Bone marrow (tissue), 2 donors: ENCODE data around the gene KCNJ9.
"Not testable (repeated sequence)": the region's sequence is repeated elsewhere in the genome, so short reads cannot be mapped to it uniquely, and the experiment has no call there.

Experiments
- DNase-seq, 2 donors: peaks; one replicate each; lab custom pipeline; 2025; lab: John Stamatoyannopoulos, UW

Gene KCNJ9

DNA sequence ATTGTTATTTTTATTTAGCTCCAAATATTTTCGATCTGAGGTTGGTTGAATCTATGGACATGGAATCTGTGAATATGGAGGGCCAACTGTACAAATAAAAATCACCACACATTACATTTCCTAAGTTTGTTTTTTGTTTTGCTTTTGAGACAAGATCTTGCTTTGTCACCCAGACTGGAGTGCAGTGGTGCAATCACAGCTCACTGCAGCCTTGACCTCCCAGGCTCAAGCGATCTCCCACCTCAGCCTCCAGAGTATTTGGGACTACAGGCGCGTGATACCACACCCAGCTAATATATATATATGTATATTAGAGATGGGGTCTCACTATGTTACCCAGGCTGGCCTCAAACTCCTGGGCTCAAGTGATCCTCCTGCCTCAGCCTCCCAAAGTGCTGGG lies 45.0 kb downstream of the KCNJ9 start:
- DNase-seq: not testable (repeated sequence)

DNA sequence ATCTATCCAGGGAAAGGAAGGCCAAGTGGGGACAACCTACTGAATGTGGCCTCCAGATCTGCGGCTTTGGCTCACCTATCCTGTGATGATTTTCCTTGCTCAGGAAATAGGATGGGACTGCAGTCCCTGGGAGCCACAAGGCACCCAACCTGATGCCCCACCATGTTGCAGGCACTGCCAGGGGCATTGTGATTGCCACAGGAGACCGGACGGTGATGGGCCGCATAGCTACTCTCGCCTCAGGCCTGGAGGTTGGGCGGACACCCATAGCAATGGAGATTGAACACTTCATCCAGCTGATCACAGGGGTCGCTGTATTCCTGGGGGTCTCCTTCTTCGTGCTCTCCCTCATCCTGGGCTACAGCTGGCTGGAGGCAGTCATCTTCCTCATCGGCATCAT lies 46.0 kb downstream of the KCNJ9 start:
- no peak for DNase-seq

DNA sequence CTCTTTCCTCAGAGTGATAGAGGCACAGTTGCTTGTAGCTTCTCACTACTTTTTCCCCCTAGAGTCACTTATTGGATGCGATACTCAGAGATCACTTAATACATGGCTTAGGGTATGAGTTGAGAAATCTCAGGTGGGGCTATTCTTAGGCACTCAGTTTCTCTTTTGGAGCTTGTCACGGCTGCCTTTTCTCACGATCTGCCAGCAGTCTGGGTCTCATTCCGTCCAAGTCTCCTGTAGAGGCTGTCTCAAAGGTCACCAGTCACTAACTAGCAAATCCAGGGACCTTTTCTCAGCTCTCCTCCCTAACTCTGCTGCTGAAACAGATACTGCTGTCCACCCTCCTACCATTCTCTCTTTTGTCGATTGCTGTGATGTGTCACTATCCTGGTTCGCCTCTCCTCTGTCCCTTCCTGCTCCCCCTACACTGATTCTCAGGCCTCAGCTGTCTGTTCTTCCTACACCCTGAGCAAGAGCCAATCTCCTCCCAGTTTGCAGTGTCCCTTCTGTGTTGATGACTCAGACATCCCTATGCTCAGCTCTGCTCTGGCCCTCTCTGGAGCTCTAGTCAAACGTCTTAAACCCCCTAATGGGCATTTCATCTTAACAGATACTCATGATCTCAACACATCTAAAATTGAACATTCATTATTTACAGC lies 46.7 kb downstream of the KCNJ9 start:
- DNase-seq: no peak

DNA sequence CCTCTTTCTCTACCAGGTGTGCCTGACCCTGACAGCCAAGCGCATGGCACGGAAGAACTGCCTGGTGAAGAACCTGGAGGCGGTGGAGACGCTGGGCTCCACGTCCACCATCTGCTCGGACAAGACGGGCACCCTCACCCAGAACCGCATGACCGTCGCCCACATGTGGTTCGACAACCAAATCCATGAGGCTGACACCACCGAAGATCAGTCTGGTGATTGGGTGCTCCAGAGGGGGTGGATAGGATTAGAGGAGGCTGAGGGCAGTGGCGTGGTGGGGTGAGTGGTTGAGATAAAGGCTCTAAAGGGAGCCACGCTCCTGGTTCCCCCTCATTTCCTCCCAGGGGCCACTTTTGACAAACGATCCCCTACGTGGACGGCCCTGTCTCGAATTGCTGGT lies 47.3 kb downstream of the KCNJ9 start:
- no peak for DNase-seq

DNA sequence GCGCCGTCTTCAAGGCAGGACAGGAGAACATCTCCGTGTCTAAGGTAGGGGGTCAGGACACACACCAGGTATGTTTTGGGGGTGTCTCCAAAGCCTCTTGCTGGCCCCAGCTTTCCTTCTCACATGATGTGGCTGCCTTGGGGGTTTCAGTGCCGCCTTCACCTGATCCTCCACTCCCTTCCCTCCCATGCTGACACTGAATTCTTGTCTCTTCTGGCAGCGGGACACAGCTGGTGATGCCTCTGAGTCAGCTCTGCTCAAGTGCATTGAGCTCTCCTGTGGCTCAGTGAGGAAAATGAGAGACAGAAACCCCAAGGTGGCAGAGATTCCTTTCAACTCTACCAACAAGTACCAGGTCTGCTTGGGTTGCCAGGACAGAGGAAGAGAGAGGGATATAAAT lies 47.7 kb downstream of the KCNJ9 start:
- no peak for DNase-seq

DNA sequence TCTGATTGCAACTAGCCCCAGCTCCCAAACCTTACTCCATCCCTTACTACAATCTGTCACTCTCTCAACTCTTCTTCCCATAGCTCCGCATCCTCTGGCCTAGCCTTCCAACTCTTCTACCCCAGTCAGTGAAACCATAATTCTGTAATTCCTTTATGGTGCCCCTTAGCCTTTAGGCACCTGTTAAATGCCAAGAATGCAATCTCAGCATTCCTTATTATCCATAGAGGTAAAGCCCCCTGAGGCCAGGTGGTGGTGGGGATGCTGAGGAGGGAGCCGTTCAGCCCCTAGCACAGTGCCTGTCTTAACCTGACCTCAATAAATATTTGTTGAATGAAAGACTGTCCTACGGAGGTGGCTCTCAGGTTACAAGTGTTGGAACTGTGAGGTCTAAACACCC lies 48.2 kb downstream of the KCNJ9 start:
- DNase-seq: no peak

DNA sequence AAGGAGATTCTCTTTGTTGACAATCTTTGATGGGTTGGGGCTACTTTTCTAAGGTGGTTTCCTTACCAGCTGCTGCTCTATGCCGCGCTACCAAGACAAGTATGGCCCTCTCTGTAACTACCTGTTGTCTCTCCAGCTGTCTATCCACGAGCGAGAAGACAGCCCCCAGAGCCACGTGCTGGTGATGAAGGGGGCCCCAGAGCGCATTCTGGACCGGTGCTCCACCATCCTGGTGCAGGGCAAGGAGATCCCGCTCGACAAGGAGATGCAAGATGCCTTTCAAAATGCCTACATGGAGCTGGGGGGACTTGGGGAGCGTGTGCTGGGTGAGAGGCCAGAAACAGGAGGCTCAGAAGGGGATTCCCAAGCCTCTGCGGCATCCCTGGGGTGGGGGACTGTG lies 48.6 kb downstream of the KCNJ9 start:
- DNase-seq: no peak

DNA sequence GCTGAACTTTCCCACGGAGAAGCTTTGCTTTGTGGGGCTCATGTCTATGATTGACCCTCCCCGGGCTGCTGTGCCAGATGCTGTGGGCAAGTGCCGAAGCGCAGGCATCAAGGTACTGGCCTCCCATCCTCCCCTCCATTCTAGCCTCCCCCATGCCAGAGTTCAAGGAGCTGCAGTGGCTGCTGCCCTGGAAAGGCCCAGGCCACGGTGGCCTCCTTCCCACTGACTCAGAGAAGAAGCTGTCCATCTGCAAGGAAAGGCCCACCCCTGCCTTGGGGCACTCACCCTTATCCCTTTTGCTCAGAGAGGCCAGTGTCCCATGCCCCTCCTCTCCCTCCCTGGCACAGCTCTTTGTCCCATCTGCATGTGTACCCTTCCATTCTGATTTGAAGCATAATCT lies 49.1 kb downstream of the KCNJ9 start:
- DNase-seq: no peak

DNA sequence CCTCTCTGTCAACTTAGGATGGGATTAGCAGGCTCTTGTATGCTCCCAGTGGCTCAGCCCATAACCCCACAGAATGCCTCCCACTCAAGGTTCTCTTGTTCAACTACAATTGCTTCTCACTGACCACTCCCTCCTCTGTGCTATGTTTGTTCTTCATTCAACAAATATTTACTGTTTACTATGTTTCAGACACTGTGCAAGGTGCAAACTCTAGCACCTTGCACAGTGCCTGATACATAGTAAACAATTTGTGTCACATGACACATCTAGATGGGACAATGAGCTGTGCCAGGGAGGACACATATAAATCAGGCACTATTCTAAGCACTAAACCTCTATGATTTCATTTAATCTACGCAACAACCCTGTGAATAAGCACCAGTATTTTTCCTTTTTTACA lies 49.6 kb downstream of the KCNJ9 start:
- DNase-seq: no peak

DNA sequence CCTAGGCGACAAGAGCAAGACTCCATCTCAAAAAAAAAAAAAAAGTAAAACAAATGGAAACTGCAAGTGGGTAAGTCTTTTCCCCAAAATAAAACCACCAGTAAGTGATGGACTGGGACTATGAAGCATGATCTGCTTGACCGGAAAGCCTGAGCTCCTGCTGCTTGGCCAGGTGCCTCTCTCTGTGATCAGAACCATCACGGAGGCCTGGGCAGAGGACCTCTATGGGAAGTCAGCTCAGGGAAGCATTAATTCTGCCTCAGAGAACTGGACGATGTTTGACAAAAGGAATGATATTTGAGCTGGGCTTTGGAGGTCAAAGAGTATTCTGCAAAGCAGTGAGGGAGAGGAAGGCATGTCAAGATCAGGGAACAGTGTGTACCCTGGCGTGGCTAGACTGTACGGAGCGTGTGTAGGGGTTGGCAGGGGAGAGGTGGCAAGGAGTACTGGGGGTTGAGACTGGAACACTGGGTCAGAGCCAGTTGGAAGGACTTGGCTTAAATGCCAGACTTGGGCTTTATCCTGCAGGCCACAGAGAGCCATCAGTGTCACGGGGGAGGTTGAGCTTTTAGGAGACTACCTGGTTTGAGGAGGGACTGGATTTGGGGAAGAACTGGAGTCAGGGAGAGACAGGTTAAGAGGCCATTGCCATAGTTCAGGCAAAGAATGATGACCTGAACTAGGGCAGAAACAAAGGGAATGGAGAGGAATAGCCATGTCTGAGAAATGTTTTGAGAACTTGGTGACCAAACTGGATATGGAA lies 50.6 kb downstream of the KCNJ9 start:
- DNase-seq: no peak

DNA sequence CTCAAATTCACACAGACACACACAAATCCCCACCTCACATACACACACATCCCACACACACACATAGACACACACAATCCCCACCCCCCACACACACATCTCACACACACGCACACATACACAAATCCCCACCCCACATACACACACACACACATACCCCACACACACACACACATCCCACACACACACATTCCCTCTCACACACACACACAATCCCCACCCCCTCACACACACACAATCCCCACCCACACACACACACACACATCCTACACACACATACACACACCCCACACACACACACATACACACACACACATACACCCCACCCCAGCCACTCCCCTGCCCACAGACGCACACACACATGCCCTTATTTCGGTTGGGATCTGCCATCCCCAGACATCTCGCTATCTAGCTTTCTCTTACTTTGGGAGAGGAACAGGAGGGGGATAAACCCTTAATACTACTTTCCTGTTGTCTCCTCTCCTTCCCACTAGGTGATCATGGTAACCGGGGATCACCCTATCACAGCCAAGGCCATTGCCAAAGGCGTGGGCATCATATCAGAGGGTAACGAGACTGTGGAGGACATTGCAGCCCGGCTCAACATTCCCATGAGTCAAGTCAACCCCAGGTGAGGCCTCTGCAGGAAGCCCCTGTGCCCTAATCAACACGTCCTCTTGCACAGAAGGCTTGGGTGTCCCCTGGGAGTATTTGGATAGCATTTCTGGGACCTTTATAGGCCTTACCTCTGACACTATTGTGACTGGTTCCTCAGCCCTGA lies 52.8 kb downstream of the KCNJ9 start:
- no peak for DNase-seq

DNA sequence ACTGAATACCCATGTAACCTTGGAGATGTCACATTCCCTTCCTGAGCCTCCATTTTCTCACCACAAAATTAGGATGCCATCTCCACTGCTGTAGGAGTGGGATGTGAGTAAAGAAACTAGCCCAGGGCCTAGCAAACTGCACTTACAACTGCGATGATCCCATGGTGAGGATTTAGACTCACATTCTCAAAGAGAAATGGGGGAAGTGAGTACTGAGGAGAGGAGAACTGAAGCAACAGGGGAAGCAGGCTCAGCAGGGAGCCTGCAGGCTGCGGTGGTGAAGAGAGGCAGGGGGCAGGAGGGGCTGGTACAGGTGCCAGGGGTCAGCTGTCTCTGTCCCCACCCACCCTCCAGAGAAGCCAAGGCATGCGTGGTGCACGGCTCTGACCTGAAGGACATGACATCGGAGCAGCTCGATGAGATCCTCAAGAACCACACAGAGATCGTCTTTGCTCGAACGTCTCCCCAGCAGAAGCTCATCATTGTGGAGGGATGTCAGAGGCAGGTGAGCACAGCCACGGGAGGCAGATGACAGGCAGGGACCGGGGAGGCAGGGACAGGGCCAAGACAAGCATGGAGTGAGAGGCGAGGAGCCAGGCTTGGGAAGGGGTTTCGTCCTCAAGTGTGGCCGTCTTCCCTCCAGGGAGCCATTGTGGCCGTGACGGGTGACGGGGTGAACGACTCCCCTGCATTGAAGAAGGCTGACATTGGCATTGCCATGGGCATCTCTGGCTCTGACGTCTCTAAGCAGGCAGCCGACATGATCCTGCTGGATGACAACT lies 53.6 kb downstream of the KCNJ9 start:
- DNase-seq: no peak

DNA sequence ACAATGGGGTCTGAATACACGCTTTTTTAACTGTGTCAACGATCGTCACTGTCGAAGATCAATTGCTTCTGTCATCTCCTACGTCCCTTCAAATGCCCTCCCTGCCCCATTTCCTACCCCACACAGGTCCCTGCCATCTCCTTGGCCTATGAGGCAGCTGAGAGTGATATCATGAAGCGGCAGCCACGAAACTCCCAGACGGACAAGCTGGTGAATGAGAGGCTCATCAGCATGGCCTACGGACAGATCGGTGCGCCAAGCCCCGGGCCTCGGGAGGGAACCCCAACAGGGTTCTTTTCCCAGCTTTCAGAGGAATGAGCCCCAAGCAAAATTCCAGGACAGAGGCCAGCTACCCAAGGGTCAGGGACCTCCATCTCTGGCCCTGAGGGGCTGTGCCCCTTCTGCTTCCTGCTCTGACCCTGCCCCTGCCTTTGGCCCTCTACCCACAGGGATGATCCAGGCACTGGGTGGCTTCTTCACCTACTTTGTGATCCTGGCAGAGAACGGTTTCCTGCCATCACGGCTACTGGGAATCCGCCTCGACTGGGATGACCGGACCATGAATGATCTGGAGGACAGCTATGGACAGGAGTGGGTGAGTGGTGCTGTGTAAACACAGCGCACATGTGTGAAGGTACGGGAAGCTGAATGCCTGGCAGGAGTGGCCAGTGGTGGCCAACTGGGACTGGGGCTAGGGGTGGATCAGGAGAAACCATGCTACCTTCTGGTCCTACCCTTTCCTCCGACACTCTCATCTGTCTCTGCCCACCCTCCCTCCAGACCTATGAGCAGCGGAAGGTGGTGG lies 55.0 kb downstream of the KCNJ9 start:
- no peak for DNase-seq

DNA sequence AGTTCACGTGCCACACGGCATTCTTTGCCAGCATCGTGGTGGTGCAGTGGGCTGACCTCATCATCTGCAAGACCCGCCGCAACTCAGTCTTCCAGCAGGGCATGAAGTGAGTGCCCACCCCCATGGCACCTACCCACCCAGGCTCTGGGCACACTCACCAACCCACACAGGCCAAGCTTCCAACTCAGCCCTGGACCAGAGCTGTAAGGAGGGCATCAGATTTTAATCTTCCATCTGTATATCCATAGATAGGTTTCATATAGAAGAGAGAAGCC lies 55.5 kb downstream of the KCNJ9 start:
- no peak for DNase-seq

DNA sequence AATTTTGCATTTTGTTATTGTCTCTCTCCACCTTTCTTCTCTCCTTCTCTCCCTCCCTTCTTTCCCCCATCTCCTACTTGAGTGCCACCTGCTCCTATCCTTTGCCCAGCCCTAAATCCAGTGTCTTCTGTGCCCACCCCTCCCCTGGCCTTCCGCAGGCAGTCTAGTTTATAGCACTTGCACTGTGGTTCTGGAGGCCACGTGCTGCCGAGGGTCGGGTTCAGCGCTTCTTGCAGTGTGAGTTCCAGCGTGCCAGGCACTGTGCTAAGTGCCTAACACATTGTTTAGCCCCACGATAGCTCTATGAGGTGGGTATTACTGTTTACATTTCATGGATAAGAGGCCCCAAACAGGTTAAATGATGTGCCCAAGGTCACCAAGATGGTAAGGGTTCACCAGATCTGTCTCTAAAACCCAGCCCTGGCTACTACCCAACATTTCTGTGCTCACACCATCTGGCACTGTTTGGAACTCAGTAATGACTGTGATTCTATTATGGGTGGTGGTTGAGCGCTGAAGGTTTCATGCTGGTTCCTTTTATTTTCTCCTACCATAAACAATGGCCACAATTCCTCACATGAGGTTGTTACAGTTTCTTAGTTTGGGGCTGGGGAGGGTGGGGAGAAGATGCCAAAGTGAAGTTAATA lies 56.0 kb downstream of the KCNJ9 start:
- DNase-seq: no peak

DNA sequence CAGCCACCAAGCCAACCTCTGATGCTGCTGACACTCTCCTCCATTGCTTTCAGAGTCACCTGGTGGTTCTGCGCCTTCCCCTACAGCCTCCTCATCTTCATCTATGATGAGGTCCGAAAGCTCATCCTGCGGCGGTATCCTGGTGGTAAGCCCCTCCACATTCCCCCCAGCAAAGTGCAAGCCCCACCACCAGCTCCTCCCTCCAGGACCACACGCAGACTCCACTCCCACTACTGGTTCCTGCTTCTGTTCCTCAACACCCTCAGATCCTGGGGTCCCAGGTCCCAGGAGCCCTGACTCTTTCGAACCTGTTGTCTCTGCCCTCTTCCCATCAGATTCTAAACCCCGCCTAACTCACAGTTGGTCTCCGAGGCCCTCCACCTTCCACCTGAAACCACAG lies 58.5 kb downstream of the KCNJ9 start:
- DNase-seq: no peak
